HepG2 (cell line): ENCODE measurements around the gene ANAPC10. TPM values are rescaled to one million over a fixed set of nuclear protein-coding genes. Genes with fewer than 3 reads are reported as not detected.

Source experiments
- ATAC-seq: fragments of 200-7000 bp; cut with Tn5 transposase; 3 replicates; pipeline ENCODE4 v1.9.1; 2020; ENCODE audit warnings: mild to moderate bottlenecking, moderate library complexity
- BruUV-seq: library from RNA; stranded (reverse); fragments of 400-500 nt; replicated peaks from 2 replicates; lab custom pipeline; 2021; lab: Mats Ljungman, UMichigan
- CTCF ChIA-PET: fragments of 300-600 bp; formaldehyde crosslinking; extraction: SDS; loops from one replicate; lab custom pipeline; 2021; ENCODE audit warnings: low total read pairs, inconsistent platforms, low intra/inter-chr PET ratio; lab: Yijun Ruan, JAX
- POLR2A ChIA-PET: fragments of 350-600 bp; sonication (Branson Sonifier 250); formaldehyde crosslinking; loops from one replicate; lab custom pipeline; 2020; ENCODE audit warnings: antibody characterized with exemption, inconsistent platforms; lab: Yijun Ruan, JAX
- DNase-seq: peaks from one replicate; pipeline ENCODE4 v3.0.0-alpha.2; 2015; ENCODE audit warnings: low spot score
- FAIRE-seq: peaks from 3 replicates; lab custom pipeline; 2011; peaks lifted over from hg19 to GRCh38; lab: Jason Lieb, UNC
- H2AFZ ChIP-seq: one replicate; pipeline ENCODE4 v1.6.1; 2011; ENCODE audit warnings: low read length, inconsistent platforms
- H3K27ac ChIP-seq: fragments of 300-600 bp; 3 replicates; pipeline ENCODE4 v1.8.0; 2011; ENCODE audit warnings: mixed run types, mild to moderate bottlenecking, mixed read lengths, low read length, inconsistent platforms; ENCODE audit not compliant: insufficient read depth; ENCODE audit errors: extremely low read length
- H3K27me3 ChIP-seq, 2 experiments: fragments of 200-600 bp in 1 of 2; 2 replicates in 1 of 2; 3 replicates in 1 of 2; pipeline versions ENCODE4 v1.6.0 to v1.8.0; 2011; ENCODE audit warnings: low read length in 2 of 2, mild to moderate bottlenecking in 2 of 2, moderate library complexity in 2 of 2, inconsistent platforms in 1 of 2; ENCODE audit not compliant: insufficient read depth in 2 of 2, control insufficient read depth in 1 of 2
- H3K36me3 ChIP-seq, 2 experiments: fragments of 200-600 bp in 1 of 2; replicated peaks in 1 of 2; 2 replicates in 1 of 2; 3 replicates in 1 of 2; pipeline versions ENCODE4 v1.5.1 to v1.8.0; 2011; ENCODE audit warnings: low read length in 2 of 2, inconsistent platforms in 1 of 2; ENCODE audit not compliant: insufficient read depth in 2 of 2, control insufficient read depth in 1 of 2
- H3K4me1 ChIP-seq: 2 replicates; pipeline ENCODE4 v1.5.1; 2012; ENCODE audit warnings: low read length, inconsistent platforms; ENCODE audit not compliant: insufficient read depth
- H3K4me2 ChIP-seq: 2 replicates; pipeline ENCODE4 v1.6.0; 2011; ENCODE audit warnings: low read depth, low read length, inconsistent platforms
- H3K4me3 ChIP-seq, 3 experiments: fragments of 200-600 bp in 1 of 3; sonication (generic), shearing (Covaris generic) in 1 of 3; replicated peaks in 1 of 3; 2 replicates each; pipeline ENCODE4 v1.5.1; 2011 to 2016; ENCODE audit warnings: low read length in 3 of 3, inconsistent platforms in 2 of 3, low read depth in 2 of 3, mild to moderate bottlenecking in 2 of 3, control low read depth in 1 of 3, mixed read lengths in 1 of 3; ENCODE audit not compliant: insufficient read depth in 1 of 3
- H3K79me2 ChIP-seq: one replicate; pipeline ENCODE4 v1.6.1; 2011; ENCODE audit warnings: low read length, inconsistent platforms; ENCODE audit not compliant: insufficient read depth
- H3K9ac ChIP-seq: 2 replicates; pipeline ENCODE4 v1.6.0; 2011; ENCODE audit warnings: mild to moderate bottlenecking, low read depth, low read length, inconsistent platforms; ENCODE audit not compliant: insufficient read depth
- H3K9me3 ChIP-seq: 2 replicates; pipeline ENCODE4 v1.5.1; 2012; ENCODE audit warnings: mild to moderate bottlenecking, low read length
- H4K20me1 ChIP-seq: 2 replicates; pipeline ENCODE4 v1.6.0; 2011; ENCODE audit warnings: inconsistent platforms, mild to moderate bottlenecking, low read length, moderate library complexity; ENCODE audit not compliant: insufficient read depth
- ADNP ChIP-seq: sonication (generic); formaldehyde crosslinking; IDR thresholded peaks from 2 replicates; pipeline ENCODE4 v1.4.0; 2020; ENCODE audit warnings: missing genetic modification reagents
- AFF4 ChIP-seq: sonication (generic); formaldehyde crosslinking; IDR thresholded peaks from 2 replicates; pipeline ENCODE4 v1.4.0; 2020; ENCODE audit warnings: missing genetic modification reagents
- CENPX ChIP-seq: sonication (generic); formaldehyde crosslinking; IDR thresholded peaks from 2 replicates; pipeline ENCODE4 v1.9.0; 2021; ENCODE audit warnings: mild to moderate bottlenecking, missing genetic modification reagents, moderate library complexity
- HNRNPL ChIP-seq: fragments of 200-400 bp; formaldehyde crosslinking; IDR thresholded peaks from 2 replicates; pipeline ENCODE4 v1.6.1; 2017; ENCODE audit warnings: mild to moderate bottlenecking, low read depth, low read length
- NFRKB ChIP-seq: fragments of 450-650 bp; IDR thresholded peaks from 2 replicates; pipeline ENCODE4 v1.6.1; 2017
- RBFOX2 ChIP-seq: fragments of 200-400 bp; formaldehyde crosslinking; IDR thresholded peaks from 2 replicates; pipeline ENCODE4 v1.6.1; 2017; ENCODE audit warnings: low read depth, mild to moderate bottlenecking, low read length
- SMAD1 ChIP-seq: sonication (generic); formaldehyde crosslinking; IDR thresholded peaks from 2 replicates; pipeline ENCODE4 v1.4.0; 2020; ENCODE audit warnings: missing genetic modification reagents, low read depth, mild to moderate bottlenecking, borderline replicate concordance
- TOE1 ChIP-seq: sonication (generic); formaldehyde crosslinking; IDR thresholded peaks from 2 replicates; pipeline ENCODE4 v1.4.0; 2020; ENCODE audit warnings: mild to moderate bottlenecking, missing genetic modification reagents
- TSC22D2 ChIP-seq: sonication (generic); formaldehyde crosslinking; IDR thresholded peaks from 2 replicates; pipeline ENCODE4 v1.5.1; 2020; ENCODE audit warnings: missing genetic modification reagents, mild to moderate bottlenecking, borderline replicate concordance
- ZFP36L2 ChIP-seq: sonication (generic); formaldehyde crosslinking; IDR thresholded peaks from 2 replicates; pipeline ENCODE4 v1.4.0; 2020; ENCODE audit warnings: missing genetic modification reagents
- ZNF484 ChIP-seq: sonication (generic); formaldehyde crosslinking; IDR thresholded peaks from 2 replicates; pipeline ENCODE4 v1.5.1; 2020; ENCODE audit warnings: mild to moderate bottlenecking, low read depth, missing genetic modification reagents, borderline replicate concordance
- ZSCAN31 ChIP-seq: sonication (generic); formaldehyde crosslinking; IDR thresholded peaks from 2 replicates; pipeline ENCODE4 v1.5.0; 2020; ENCODE audit warnings: low read depth, mild to moderate bottlenecking, missing genetic modification reagents
- ZZZ3 ChIP-seq: sonication (generic); formaldehyde crosslinking; IDR thresholded peaks from 2 replicates; pipeline ENCODE4 v1.4.0; 2020; ENCODE audit warnings: missing genetic modification reagents, mild to moderate bottlenecking, borderline replicate concordance
- WGBS: methylation state at CpG from one replicate; pipeline ENCODE4 v1.1.6; 2017; ENCODE audit warnings: low lambda C conversion rate; 5-methylcytosine and 5-hydroxymethylcytosine counted together
- in situ Hi-C: cut with HindIII; loops from 2 replicates; pipeline ENCODE4 v1.10.0; 2017; ENCODE audit warnings: low pct_unique_long_range_greater_than_20kb; ENCODE audit not compliant: extremely low pct_ligation_motif_present
- intact Hi-C: fragments of 100-400 bp; cut with micrococcal nuclease; formaldehyde crosslinking; loops from one replicate; pipeline ENCODE4 v1.10.0; 2022; ENCODE audit not compliant: unreplicated experiment
- polyA plus RNA-seq, 8 experiments: library from polyadenylated mRNA; depleted of rRNA in 3 of 8; stranded (reverse) in 7 of 8; unstranded in 1 of 8; fragments of >200 nt; fragmentation: Illumina TruSeq in 4 of 8; extraction: Trizol in 4 of 8; gene quantifications; 2 replicates each; pipeline versions ENCODE4 v1.2.1 to v1.2.3, GENCODE V29; 2011 to 2016; ENCODE audit warnings: low read depth in 4 of 8, missing spikeins in 1 of 8, mixed read lengths in 1 of 8; ENCODE audit not compliant: insufficient read depth in 1 of 8
- total RNA-seq, 5 experiments: library from RNA; depleted of rRNA; stranded (reverse); fragments of >200 nt; fragmentation: Illumina TruSeq; extraction: Trizol; gene quantifications; 2 replicates each; pipeline ENCODE4 v1.2.3, GENCODE V29; 2016; ENCODE audit warnings: low read depth in 1 of 5
- TF ChIP-seq, protein P1 (sequence below): IDR thresholded peaks from 2 replicates; pipeline ENCODE4 v1.6.1; 2016; ENCODE audit warnings: missing compliant biosample characterization, missing genetic modification reagents, borderline replicate concordance

The ANAPC10 gene
- total and polyA plus RNA-seq, 2 of the 13 experiments (the other 11 are each of a cell fraction or from before 2014, with no cell fraction given) = 21.9 to 32.7 TPM

DNA sequence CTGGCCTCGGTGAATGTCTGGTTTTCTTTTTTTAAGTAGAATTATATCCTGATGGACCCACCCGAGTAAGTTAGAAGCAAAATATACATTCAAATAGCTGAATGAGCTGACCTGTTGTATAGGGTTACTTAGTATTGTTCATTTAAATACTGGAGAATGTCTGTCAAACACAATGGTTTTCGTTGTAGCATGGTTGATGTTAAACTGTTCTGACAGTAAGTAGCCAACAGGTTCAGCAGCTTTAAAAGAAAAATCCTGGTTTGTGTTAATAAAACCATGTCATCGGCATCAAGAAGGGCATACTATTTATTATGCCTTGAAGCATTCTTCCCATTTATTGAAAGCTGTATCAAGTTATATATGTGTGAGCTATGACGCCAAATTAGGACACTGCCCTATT is 149.6 kb downstream of the ANAPC10 start:
- in situ Hi-C loops (no loop called here), intact Hi-C loops (no loop called here)
- Histone ChIP-seq H3K36me3 (no peaks in the 10 kb centered on the region), H3K4me2 (no peak overlapping the region), H4K20me1 (no peaks in the 10 kb centered on the region), H3K27ac (no peak overlapping the region), H2AFZ (no peak overlapping the region), H3K9me3 (0 out of 2 replicates have a peak, but pooled peaks cover 8% of the 10 kb centered on the region), H3K79me2 (no peaks in the 10 kb centered on the region), H3K27me3 (no peaks in the 10 kb centered on the region), H3K4me3 (no peak overlapping the region), H3K4me1 (no peaks in the 10 kb centered on the region), H3K9ac (no peak overlapping the region)
- no peak for FAIRE-seq
- no peak for ATAC-seq
- no peak for TF ChIP-seq ZNF484 (CRISPR knock-in tag)
- no peak for TF ChIP-seq NFRKB
- TF ChIP-seq ZSCAN31 (CRISPR knock-in tag) = no peak
- TF ChIP-seq CENPX = no peak
- no peak for TF ChIP-seq RBFOX2
- no peak for TF ChIP-seq ADNP (CRISPR knock-in tag)
- TF ChIP-seq ZFP36L2 (CRISPR knock-in tag) = no peak
- no peak for TF ChIP-seq TSC22D2 (CRISPR knock-in tag)
- TF ChIP-seq, protein P1, sequence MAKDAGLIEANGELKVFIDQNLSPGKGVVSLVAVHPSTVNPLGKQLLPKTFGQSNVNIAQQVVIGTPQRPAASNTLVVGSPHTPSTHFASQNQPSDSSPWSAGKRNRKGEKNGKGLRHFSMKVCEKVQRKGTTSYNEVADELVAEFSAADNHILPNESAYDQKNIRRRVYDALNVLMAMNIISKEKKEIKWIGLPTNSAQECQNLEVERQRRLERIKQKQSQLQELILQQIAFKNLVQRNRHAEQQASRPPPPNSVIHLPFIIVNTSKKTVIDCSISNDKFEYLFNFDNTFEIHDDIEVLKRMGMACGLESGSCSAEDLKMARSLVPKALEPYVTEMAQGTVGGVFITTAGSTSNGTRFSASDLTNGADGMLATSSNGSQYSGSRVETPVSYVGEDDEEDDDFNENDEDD (CRISPR knock-in tag) = no peak
- TF ChIP-seq AFF4 (CRISPR knock-in tag) = no peak
- TF ChIP-seq ZZZ3 (CRISPR knock-in tag) = no peak
- TF ChIP-seq HNRNPL = no peak
- TF ChIP-seq SMAD1 (CRISPR knock-in tag) = no peak
- TF ChIP-seq TOE1 (CRISPR knock-in tag) = no peak
- CTCF ChIA-PET = no interaction called here
- DNase-seq = no peak
- no TSS peak for BruUV-seq
- POLR2A ChIA-PET = no interaction called here
- 12% methylated on average over 5 of the region's 5 CpGs for WGBS
